Measurements from ENCODE around the gene WDR74. TPM values are rescaled to one million over a fixed set of nuclear protein-coding genes. Genes with fewer than 3 reads are reported as not detected.

WDR74 gene
- total and polyA plus RNA-seq, 4 donors, result 26.2 to 64.1 (median 42.0) TPM

GRCh38 chr11:62880231-62880802, 40.9 kb upstream of the WDR74 start:
- Histone ChIP-seq H3K27ac (ENCODE audit: low read depth in 1 of 2, low read length in 1 of 2) (peak overlapping the region; percentile 96 to 97), H3K4me1 (ENCODE audit: control insufficient read depth in 5 of 5, insufficient read depth in 5 of 5, low read length in 5 of 5) (peaks cover 11 to 35% (median 20%) of the 10 kb centered on the region in 5 donors), H3K9me3 (ENCODE audit: control insufficient read depth in 4 of 4, insufficient read depth in 3 of 4, low read length in 3 of 4) (no peaks in the 10 kb centered on the region), H3K9ac (ENCODE audit: insufficient read depth in 1 of 2, low read length in 2 of 2) (peak overlapping the region; percentile 98), H3K27me3 (ENCODE audit: control insufficient read depth in 3 of 3, insufficient read depth in 3 of 3, low read length in 2 of 3) (no peaks in the 10 kb centered on the region), H3K4me3 (peak overlapping the region; percentile 90), H3K36me3 (ENCODE audit: control insufficient read depth in 4 of 4, insufficient read depth in 4 of 4, low read length in 4 of 4) (peaks cover 15 to 27% (median 22%) of the 10 kb centered on the region in 4 donors)
- TF ChIP-seq, protein P1, sequence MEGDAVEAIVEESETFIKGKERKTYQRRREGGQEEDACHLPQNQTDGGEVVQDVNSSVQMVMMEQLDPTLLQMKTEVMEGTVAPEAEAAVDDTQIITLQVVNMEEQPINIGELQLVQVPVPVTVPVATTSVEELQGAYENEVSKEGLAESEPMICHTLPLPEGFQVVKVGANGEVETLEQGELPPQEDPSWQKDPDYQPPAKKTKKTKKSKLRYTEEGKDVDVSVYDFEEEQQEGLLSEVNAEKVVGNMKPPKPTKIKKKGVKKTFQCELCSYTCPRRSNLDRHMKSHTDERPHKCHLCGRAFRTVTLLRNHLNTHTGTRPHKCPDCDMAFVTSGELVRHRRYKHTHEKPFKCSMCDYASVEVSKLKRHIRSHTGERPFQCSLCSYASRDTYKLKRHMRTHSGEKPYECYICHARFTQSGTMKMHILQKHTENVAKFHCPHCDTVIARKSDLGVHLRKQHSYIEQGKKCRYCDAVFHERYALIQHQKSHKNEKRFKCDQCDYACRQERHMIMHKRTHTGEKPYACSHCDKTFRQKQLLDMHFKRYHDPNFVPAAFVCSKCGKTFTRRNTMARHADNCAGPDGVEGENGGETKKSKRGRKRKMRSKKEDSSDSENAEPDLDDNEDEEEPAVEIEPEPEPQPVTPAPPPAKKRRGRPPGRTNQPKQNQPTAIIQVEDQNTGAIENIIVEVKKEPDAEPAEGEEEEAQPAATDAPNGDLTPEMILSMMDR (IDR thresholded peaks at IDR 0.05; ENCODE audit: control extremely low read depth, extremely low read depth), result no peak
- DNase-seq (peak in 1 of 3 donors; percentile 56), ATAC-seq (ENCODE audit: insufficient read depth, low FRiP score) (peak; percentile 7)
- WGBS, 2 donors, result 0 to 1% methylated on average over 16 of the region's 16 CpGs

GRCh38 chr11:62879235-62879978, 40.0 kb upstream of the WDR74 start:
- peak in 2 of 3 donors; percentile 38 to 71 for DNase-seq
- no peak for ATAC-seq (ENCODE audit: insufficient read depth, low FRiP score)
- peaks cover 10 to 23% (median 16%) of the 10 kb centered on the region in 4 donors for H3K36me3 ChIP-seq (ENCODE audit: control insufficient read depth in 4 of 4, insufficient read depth in 4 of 4, low read length in 4 of 4)
- peaks cover 7 to 35% (median 20%) of the 10 kb centered on the region in 5 donors for H3K4me1 ChIP-seq (ENCODE audit: control insufficient read depth in 5 of 5, insufficient read depth in 5 of 5, low read length in 5 of 5)
- TF ChIP-seq, protein P1 (IDR thresholded peaks at IDR 0.05; ENCODE audit: control extremely low read depth, extremely low read depth), result no peak
- no peak overlapping the region for H3K4me3 ChIP-seq
- no peaks in the 10 kb centered on the region for H3K27me3 ChIP-seq (ENCODE audit: control insufficient read depth in 3 of 3, insufficient read depth in 3 of 3, low read length in 2 of 3)
- H3K9ac ChIP-seq (ENCODE audit: insufficient read depth in 1 of 2, low read length in 2 of 2), result peak overlapping the region; percentile 70 to 98
- H3K27ac ChIP-seq (ENCODE audit: low read depth in 1 of 2, low read length in 1 of 2), result peak overlapping the region; percentile 73 to 96
- H3K9me3 ChIP-seq (ENCODE audit: control insufficient read depth in 4 of 4, insufficient read depth in 3 of 4, low read length in 3 of 4), result no peaks in the 10 kb centered on the region
- WGBS, 2 donors, result 58 to 68% methylated on average over 7 of the region's 7 CpGs

- Histone ChIP-seq H3K36me3 (ENCODE audit: control insufficient read depth in 4 of 4, insufficient read depth in 4 of 4, low read length in 4 of 4) (peaks cover 0 to 5% (median 0%) of the 10 kb centered on the region in 4 donors), H3K9ac (ENCODE audit: insufficient read depth in 1 of 2, low read length in 2 of 2) (no peak overlapping the region), H3K4me3 (no peak overlapping the region), H3K27ac (ENCODE audit: low read depth in 1 of 2, low read length in 1 of 2) (no peak overlapping the region), H3K9me3 (ENCODE audit: control insufficient read depth in 4 of 4, insufficient read depth in 3 of 4, low read length in 3 of 4) (no peaks in the 10 kb centered on the region), H3K27me3 (ENCODE audit: control insufficient read depth in 3 of 3, insufficient read depth in 3 of 3, low read length in 2 of 3) (no peaks in the 10 kb centered on the region), H3K4me1 (ENCODE audit: control insufficient read depth in 5 of 5, insufficient read depth in 5 of 5, low read length in 5 of 5) (peaks cover 4 to 13% (median 8%) of the 10 kb centered on the region in 5 donors)
- TF ChIP-seq, protein P1 (IDR thresholded peaks at IDR 0.05; ENCODE audit: control extremely low read depth, extremely low read depth), result no peak
- 86 to 96% methylated on average over 6 of the region's 6 CpGs for WGBS, 2 donors
- ATAC-seq (ENCODE audit: insufficient read depth, low FRiP score) (no peak), DNase-seq (no peak)
Measured at GRCh38 chr11:62876712-62877111, 37.3 kb upstream of the WDR74 start.

Data from lung (tissue), 12 donors.